Iris pigment epithelial cell (primary cell): ENCODE results near the gene PLP2.

Experiments
- DNase-seq: peaks from one replicate; pipeline ENCODE4 v3.0.0-alpha.2; 2011; ENCODE audit warnings: low read depth

Gene PLP2

GRCh38 chrX:49186125-49187027 is 14.7 kb downstream of the PLP2 start, which contains the start of gene PRICKLE3:
PRICKLE3 (minus strand) TSS chrX:49186373; CDS start chrX:49186297, 76 bp downstream.
- peak; percentile 47 for DNase-seq

GRCh38 chrX:49187028-49187394 is 15.3 kb downstream of the PLP2 start:
- DNase-seq = no peak

GRCh38 chrX:49187526-49187925 is 15.8 kb downstream of the PLP2 start:
- DNase-seq = no peak

DNA sequence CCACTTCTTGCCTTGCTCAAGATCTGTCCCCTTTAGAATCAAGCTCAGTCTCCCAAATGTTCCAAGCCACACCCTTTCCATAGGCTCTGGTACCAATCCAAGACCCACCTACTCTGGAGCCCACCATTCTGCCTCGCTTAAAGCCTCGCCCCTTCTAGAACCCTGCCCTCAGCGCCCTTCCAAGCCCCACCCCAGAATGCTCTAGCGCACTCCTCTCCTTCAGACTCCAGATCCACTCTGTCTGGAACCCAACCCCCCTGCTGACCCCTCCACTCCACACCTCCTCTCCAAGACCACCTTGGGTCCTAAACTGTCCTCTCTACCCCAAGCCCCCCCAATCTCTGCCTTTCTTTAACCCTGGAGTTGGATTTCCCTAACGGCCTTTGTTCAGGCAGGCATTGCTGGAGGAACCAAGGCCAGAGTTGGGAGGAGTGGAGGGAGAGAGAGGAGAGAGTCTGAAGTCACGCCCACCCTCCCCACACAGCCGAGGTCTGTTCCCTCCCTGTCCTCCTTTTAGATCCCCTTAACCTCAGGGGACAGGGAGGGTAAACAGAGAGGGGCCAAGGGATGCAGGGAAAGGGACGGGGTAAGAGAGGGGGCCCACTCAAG is 16.9 kb downstream of the PLP2 start:
- DNase-seq = no peak

GRCh38 chrX:49189606-49190005 is 17.9 kb downstream of the PLP2 start:
- no peak for DNase-seq

DNA sequence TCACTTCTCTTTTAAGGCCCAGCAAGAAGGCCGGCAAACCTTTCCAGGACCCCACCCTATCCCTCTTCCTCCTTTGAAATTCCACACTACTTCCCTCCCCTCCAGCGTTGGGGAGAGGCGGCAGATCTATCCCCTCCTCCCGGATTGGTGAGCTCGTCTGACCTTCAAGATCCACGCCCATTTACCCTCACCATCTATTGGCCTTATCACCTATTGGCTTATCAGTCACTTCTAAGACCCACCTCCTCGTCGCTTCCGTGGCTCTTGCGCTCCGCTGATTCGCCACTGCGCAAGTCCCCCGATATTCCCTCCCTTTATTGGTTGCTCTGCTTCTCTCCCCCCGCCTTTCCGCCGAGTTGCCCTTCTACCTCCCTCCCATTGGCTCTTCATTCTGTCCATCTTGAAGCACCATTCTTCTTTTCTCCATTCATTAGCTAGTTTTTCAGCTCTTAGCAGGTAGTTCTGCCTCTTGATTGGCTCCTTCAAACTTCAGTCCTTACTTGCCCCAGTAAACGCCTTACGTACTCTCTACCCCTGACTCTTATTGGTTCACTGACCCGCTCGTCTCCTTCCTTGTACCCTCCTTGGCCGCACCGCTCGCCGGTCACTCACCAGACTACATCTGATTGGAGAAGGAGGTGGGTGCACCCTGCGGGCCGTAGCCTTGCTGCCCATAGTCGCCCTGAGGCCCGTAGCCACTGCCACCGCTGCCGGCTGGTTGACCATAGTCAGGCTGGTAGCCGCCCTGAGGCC is 19.3 kb downstream of the PLP2 start:
- peak; percentile 100 for DNase-seq

GRCh38 chrX:49191574-49192011 is 19.9 kb downstream of the PLP2 start:
- no peak for DNase-seq

DNA sequence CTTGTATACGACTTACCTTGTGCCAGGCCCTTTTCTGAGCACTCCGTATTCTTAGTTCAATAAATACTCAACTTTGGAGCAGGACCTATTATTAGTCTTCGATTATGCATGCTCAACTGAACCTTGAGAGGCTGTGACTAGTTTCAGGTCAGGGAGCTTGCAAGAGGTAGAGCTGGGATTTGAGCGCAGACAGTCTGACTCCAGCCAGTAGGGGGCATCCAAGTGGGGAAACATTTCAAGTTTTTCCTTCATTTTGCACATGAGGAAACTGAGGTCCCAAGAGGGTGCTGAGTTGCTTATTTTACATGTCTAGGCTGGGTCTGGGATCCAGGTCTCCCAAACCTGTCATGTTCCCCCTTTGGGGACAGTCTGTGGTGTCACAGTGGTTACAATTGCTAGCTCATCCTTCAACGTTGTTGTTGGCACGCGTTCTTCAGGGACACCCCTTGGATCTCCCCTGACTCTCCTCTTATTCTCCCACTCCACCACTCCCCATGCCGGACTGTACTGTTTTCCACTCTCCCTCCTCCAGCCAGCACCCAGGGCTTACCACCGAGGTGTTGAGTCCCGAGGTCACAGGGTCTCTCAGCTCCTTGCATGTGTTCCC is 21.1 kb downstream of the PLP2 start:
- peak; percentile 47 for DNase-seq

DNA sequence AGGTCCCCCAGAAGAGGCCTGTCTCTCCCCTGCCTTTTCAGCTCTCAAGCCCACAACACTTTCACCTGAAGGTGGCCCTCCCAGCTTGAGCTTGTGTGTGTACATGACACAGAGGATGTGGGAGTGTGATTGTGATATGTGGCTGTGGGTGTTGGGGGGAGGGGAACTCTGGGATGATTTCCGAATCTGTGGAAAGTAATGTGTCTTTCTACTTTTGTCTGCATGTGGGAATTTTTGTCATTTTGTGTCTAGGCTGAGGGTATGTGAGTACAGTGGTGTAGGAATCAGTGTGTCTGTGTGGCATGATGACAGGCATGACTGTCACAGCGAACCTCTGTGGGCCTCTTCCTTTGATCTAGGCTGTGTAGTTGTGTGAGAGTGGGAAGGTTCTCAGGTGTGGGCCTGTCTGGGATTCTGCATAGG is 21.9 kb downstream of the PLP2 start:
- no peak for DNase-seq

DNA sequence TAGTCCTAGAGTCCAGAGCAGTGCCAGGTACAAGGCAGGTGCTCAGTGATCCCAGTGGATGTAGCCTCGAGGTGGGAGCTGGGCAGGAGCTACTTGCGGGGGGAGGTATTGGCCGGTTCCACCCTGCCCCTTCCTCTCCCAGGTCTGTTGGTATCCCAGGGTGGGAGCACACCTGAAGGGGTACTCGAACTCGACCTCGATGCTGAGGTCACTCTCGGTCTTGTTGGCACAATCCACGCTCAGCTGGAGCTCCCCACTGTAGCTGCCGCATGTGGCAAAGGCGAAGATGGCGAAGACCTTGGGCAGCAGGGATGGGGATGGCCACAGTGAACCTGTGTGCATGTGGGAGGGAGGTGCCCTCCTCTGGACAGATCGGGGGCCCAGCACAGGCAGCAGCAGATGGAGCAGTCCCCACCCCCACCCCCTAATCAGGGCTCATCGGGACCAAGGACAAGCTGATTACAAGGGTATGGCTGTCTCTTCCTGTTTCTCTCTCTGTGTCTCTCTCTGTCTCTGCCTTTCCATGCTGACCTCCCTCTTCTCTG is 25.9 kb downstream of the PLP2 start:
- DNase-seq = no peak

GRCh38 chrX:49198540-49199314 is 27.0 kb downstream of the PLP2 start:
- DNase-seq = no peak

GRCh38 chrX:49199315-49199595 is 27.6 kb downstream of the PLP2 start:
- DNase-seq = no peak

- peak; percentile 82 for DNase-seq
Measured at GRCh38 chrX:49199906-49200771, 28.4 kb downstream of the PLP2 start, which contains the start of gene SYP. SYP (minus strand) TSS chrX:49200193; CDS start chrX:49200186, 7 bp downstream.

DNA sequence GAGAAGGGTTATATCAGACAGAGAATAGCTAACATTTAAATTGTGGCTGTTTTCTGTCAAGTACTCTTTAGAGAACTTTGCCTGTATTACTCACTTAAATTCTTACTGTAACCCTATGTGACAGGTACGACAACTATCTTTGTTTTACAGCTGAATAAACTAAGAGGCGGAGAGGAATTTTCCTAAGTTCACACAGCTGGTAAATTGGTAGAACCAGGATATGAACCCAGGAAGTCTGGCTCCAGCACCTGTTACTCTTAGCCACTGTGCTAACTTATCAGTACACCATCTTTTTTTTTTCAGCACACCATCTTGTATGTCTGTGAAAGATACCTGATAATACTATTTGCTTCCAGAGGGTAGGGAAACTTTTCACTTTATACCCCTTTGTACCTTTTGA is 30.3 kb downstream of the PLP2 start:
- no peak for DNase-seq

- no peak for DNase-seq
Measured at GRCh38 chrX:49203536-49203935, 31.8 kb downstream of the PLP2 start.

DNA sequence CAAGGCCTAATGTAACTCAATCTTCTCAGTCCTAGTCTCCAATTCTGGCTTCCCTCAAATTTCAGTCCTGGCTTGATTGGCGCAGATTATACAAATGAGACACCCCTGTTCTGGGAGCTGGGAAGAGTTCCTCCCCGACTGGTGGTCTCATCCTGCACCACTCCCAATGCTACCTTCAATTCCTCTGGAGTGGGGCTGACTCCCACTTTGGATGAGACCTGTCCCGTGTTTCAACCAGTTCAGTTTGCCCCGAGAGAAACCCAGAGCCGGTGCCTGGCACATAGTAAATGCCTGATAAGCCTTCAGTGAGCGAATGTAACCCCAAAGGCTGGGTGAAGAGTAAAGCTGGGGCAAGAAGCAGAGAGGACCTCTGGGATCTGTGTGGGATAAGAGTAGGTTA is 32.3 kb downstream of the PLP2 start:
- DNase-seq = no peak

GRCh38 chrX:49204709-49205108 is 33.0 kb downstream of the PLP2 start:
- DNase-seq = no peak

DNA sequence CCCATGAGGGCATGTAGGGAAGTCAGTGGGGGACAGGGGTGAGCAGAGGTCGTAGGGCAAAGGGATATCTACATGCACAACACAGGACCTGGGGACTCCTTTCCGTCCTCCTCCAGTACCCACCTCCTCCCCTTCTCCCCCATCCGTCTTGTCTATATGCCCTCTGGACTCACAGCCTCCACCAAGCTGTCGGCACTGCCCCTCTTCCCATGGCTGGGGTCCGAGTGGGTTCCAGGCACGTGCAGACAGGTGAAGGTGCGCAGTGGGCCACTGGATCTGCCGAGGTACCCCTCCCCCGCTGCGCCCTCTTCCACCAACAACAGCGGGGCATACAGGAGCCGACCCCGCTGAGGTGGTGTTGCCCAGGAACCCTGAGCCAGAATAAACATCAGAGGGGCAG is 33.7 kb downstream of the PLP2 start:
- DNase-seq = no peak

DNA sequence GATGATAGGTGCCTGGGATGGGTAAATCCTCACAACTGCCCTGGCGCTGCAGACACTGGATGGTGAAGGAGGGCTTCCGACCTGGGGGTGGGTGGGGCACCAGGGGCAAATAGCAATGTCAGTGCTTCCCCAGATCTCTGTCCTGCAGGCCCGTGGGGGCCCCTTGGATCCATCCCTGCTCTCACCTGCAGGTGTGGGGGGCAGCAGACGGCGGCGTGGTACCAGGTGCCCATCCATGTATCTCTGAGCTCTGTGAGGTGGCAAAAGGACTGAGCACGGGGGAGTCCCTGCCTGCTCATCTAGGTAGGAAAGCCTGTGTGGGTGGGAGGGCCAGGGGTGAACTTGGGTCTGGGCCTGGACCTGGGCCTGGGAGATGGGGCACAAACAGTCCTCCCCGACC is 34.8 kb downstream of the PLP2 start:
- DNase-seq = no peak

- DNase-seq = no peak
Measured at GRCh38 chrX:49208399-49208798, 36.7 kb downstream of the PLP2 start.
